ENCODE measurements around the gene ZC3H12D.

- no peak for TF ChIP-seq CTCF (IDR thresholded peaks at IDR 0.05)
- TF ChIP-seq POLR2A (IDR thresholded peaks at IDR 0.05) = no peak
- TF ChIP-seq POLR2AphosphoS5 (IDR thresholded peaks at IDR 0.05) = no peak
- TF ChIP-seq EP300 (IDR thresholded peaks at IDR 0.05) = no peak
These were observed 15.3 kb upstream of the ZC3H12D start for GRCh38 chr6:149500096-149500495.

Measured in upper lobe of left lung (tissue), 4 donors.